Activated CD4-positive, alpha-beta T cell treated with anti-CD3 and anti-CD28 coated beads, Interleukin-2, amount 50 U/mL, for 48 hours (primary cell): Measurements from ENCODE around the gene FIBCD1.

Experiments used
- DNase-seq, 2 experiments: peaks; one replicate each; pipeline ENCODE4 v3.0.0-alpha.2; 2020

Gene FIBCD1

GRCh38 chr9:130905902-130906734 is 32.9 kb downstream of the FIBCD1 start:
- DNase-seq = no peak

GRCh38 chr9:130905125-130905901 is 33.7 kb downstream of the FIBCD1 start:
- DNase-seq = no peak

DNA sequence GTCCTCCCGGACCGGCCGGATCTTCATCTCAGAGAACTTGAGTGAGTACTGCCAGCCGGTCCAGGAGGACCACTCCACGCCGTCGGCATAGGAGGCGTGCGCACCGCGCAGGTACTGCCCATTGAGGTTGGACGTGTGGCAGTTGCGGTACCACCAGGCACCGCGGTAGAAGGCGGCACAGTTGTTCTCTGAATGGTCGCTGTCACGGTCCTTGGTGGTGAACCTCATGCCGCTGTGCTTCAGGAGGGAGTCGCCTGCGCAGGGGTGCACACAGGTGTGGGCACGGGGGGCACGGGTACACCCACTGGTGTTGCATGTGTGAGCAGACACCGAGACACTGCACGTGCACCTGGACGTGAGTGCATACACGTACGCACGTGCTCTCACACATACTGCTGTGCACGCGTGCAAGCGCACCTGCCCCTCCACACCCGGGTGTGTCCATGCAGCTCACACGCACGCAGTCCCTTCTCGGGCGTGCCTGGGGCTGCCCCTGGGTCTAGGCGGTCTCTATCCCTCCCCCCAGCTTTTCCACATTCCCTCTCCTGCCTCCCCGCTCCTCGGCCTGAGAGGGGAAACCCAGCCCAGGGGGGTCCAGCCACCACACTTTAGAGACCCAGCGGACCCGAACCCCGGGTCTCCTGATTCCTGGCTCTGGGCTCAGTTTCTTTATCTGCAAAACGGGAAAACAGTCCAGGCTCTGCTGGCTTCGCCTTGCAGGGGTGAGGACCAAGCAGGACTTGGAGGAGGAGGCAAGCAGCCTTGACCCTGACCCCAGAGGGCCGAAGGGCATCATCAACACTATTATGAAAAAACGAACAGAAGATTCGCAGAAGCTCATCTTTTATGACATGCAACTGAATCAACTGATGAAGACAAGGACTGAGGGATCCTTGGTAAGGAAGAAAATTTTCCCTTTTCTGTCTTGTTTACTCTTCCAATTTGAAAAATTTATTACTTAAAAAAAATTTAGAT is 34.7 kb downstream of the FIBCD1 start:
- no peak for DNase-seq

GRCh38 chr9:130903194-130904069 is 35.6 kb downstream of the FIBCD1 start:
- DNase-seq = no peak

DNA sequence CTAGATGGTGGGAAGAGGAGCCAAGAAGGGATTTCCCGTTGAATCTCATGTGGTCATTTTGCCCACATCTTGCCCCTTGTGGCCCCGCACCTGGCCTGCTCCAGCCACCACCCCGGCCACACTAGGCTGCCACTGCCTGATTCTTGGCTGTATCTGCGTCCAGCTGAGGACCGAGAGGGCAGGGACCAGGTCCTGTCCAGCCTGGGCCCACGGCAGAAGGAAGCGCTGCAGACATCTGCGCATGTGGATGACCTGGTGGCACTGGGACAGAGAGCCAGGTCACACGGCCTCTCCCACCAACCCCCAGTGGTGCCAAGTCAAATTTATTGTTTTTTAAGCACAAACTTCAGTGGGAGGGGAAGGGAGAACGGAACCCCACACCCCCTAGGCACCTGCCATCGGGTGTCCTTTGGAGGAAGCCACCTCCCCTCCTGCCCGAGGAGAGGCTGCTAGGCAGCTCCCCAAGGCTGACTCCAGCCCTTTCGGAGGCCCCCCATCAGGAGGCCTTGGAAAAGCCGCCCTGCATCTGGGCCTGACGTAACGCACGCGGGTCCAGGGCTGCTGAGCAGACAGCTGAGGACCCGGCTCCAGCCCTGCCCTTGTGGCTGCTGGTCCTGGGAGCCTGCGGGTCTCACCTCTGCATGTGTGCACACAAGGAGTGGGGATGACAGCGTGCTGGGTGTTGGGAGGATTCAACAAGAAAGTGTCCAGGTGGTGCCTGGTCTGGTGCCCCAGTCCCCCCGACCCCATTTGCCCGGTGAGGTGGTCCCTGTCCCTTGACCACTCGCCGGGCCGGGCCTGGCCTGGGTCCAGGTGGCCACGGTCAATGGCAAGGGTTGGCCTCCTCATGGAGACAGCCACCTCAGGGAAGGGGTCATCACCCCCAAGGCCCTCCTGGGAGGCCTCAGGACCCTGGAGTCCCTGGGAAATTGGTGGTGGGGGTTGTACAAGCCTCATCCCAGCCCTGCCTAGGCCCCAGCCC is 36.6 kb downstream of the FIBCD1 start:
- no peak for DNase-seq

DNA sequence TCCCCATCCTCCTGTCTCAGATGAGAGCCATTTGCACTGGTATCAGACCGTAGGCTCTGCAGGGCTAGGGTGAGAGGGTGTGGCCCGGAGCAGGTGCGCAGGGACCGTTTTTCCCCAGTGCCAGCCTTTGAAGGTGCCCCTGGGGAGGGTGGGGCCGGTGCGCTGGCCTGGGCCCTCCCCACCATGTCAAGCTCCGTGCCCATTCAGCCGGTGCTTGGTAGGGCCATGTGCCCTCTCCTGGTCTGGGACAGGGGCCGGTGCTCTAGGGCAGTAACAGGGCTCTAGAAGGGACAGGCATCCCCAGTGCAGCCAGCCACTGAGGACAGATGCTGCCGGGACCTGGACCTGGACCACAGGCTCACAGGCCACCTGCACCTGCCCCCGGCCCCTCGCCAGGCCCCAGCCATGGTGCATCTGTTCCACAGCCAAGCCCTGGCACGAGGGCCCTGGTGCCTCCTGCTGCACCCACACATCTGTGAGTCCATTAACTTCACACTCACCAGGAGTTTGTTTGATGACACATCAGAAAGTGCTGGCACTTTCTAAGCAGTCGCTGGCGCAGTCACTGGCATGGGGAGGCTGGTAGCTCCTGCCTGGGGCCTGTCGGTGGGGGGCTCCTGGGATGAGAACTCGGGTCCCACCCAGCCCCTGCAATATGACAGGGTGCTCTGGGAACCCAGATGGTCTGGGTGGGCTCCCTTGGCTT is 37.4 kb downstream of the FIBCD1 start:
- DNase-seq = no peak

GRCh38 chr9:130900701-130901497 is 38.1 kb downstream of the FIBCD1 start:
- DNase-seq = no peak

DNA sequence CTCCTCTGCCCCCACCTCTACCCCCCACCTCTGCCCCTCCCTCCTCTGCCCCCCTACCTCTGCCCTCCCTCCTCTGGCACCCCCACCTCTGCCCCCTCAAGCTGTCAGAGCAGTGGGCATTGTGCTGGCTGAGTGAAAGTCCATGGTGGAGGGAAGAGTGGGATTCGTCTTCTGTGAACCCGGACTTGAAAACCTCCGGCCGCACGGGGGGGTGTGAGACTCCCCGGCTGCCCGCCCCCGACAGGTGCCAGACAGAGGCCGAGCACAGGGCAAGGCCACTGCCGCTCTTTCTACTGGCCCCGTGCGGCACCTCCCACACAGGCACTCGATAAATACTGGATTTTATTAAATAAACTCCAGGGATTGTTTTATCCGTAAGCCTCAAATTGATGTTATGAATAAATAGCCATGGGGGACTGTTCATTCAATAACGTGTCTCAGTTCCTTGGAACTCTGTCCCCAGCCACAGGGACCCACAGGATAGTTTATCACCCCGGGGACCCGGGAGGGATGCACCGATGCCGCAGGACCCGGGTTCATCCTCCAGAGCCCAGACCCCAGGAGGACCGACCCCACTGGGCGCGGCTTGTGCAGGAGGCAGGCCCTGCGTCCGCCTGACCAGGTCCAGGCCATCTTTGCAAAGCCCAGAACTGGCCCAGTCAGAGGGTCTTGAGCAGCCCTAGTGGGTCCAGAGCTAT is 39.8 kb downstream of the FIBCD1 start:
- no peak for DNase-seq

- no peak for DNase-seq
These were observed 40.5 kb downstream of the FIBCD1 start for GRCh38 chr9:130898552-130898852.

DNA sequence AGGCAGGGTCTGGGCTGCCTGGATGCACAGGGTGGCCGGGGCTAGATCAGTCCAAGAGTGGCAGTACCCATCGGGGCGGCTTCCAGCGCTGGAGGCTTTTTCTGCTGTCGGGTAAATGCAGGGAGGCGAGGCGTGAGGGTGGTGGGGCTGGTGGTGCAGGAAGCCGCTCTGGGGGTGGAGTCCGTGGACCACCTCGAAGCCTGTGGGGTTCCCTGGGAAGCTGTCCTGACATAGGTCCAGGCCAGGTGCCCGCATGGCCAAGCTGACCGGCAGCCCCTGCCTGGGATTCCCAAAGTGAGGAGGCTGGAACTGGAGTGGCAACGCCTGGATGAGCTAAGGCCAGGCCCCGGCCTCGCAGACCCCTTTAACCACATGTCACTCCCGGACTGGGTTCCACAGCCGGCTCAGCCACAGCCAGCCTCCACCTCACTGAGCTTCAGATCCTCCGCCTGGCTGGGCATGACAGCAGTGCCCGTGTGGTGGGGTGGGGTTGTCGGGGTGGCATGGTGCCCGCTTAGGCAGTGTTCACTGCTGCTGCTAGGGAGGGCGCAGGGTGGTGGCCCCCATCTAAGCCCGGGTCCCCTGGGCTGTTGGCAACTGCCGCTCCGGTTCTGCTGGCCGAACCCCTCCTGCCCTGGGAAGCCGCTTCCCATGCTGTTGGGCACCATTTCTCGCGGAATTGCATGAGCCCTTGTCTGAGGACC is 41.0 kb downstream of the FIBCD1 start:
- no peak for DNase-seq

- DNase-seq = no peak
These were observed 41.8 kb downstream of the FIBCD1 start for GRCh38 chr9:130897105-130897751.

DNA sequence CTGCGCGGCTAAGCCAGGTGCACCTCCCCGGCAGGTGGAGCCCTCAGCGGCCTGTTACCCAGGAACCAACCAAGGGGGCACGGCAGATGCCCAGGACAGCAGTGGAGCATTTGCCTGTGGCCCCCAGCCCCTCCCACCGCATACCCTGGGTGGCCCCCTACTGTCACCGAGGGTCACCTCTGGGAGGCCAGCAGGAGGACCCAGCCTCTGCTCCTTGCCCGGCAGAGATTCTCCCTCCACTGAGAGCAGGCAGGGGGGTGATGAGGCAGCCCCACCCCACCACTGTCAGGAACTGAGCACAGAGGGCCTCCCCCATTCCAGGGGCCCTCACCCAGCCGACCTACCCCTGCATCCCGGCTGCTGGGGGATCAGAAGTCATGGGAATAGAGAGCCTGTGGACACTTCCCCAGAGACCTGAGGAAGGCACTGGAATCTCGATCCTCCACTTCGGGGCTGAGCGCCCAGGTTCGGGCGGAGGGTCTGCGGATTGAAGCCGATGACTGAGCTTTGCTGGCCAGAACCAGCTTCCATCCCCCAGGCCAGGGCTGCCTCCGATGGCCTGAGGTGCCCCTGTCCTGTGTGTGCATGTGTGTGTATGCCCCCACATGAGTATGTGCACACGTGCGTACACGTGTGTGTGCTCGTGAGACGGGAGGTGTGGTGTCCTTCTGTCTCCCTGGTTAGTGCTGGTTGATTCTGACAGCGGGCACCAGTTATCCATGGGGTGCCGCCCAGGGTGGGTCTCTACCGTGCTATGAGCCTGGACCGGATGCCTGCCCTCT is 42.6 kb downstream of the FIBCD1 start, which contains the start of gene QRFP:
QRFP (minus strand) TSS at position 580 of the 782 bp plus-strand sequence. CDS start 2,974 bp downstream, outside the sequence.
- DNase-seq = no peak

- no peak for DNase-seq
These were observed 43.4 kb downstream of the FIBCD1 start for GRCh38 chr9:130895481-130896232.

DNA sequence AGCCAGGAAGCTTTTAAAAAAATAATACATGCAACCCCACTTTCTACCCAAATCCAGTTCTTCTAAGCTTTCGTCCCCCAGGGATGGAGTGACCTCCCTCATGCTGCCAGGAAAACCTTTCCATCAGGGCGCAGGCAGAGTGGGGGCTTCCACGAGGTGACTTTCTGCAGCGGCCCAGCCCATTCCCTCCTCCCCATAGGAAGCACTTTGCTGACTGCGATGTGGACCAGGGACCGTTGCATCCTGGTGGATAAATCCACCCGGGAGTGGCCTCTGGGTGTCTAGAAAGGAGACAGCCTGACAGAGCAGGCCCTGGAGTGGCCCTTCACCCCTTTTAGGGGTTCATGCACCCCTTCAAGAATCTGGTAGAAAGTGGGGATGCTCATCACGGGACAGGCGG is 44.0 kb downstream of the FIBCD1 start:
- no peak for DNase-seq

DNA sequence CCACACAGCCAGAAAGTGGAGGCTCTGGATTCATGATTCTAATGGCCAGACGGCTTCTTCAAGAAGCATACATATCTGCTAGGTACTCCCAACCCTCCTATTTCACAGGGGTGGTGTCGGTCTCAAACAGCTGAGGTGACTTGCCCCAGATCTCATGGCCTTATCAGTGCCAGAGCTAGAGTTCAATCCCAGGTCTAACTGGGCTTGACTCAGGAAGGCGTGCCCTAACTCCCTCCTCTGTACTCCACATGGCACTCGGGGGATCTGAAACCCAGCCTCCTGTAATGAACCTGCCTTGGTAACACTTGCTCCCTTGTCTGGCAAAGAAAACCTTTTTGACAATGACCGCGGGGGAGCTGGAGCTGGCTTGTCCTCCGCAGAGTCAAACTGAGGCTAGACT is 44.5 kb downstream of the FIBCD1 start:
- DNase-seq = no peak
